Endothelial cell of hepatic sinusoid (primary cell): ENCODE measurements around the gene ARHGEF16.

Experiments used
- in situ Hi-C: cut with HindIII; loops from 2 replicates; pipeline ENCODE4 v1.10.0; 2017; ENCODE audit warnings: low sequenced_read_pairs

ARHGEF16 gene

DNA sequence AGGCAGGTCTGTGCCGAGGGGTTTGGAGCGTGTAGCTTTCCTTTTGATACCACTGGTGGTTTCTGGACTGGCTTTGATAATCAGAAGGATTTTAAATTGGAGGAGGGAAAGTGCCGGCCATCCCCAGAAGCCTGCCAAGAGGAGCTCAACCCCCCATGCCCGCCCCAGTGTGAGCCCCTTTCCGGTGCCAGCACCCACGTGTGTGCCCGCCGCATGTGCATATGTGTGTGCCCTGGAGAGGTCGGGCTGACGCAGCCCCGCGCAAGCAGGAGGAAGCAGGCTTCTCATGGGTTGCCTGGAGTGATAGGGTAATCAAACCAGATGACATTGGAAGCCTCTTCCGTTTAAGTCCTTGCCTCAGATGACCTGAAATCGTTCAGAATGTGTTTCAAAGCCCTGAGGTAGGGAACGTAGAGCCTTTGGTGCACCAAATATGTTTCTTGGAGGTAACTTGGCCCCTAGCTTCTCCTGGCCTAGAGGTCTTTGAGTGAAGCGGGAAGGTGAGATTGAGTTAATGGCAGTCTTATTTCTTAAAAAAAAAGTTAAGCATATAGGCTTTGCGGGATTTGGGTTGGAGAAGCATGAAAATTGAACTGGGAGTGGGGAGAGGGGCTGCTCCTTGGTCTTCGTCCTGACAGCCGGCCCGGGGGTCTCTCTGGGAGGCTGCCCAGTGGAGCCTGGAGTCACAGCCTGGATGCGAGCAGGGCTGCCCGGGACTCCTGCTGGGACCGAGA is 34.1 kb upstream of the ARHGEF16 start:
- in situ Hi-C loops = loop anchor here (5.0 to 10.0 kb wide), 4 partner anchors 57 to 996 kb away; no protein-coding TSS in a partner anchor

DNA sequence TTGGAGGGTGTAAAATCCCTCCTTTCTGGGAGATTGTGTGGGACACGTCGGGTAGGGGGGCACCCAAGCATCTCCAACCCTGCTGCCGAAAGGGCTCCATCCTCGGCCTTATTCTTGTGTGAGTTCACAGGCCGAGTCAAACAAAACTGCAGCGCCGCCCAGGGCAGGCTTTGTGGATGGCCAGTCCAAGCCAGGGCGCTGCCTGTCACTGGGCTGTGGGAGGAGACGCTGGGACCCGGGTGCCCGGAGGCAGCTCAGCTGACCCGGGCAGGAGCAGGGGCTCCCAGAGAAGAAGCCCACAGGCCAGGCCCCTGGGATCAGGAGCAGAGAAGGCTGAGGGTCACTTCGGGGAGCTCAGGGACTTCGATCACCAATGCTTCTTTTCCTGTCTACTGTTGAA is 31.8 kb upstream of the ARHGEF16 start:
- in situ Hi-C loops = loop anchor here (5.0 to 10.0 kb wide), 4 partner anchors 55 to 998 kb away; no protein-coding TSS in a partner anchor

DNA sequence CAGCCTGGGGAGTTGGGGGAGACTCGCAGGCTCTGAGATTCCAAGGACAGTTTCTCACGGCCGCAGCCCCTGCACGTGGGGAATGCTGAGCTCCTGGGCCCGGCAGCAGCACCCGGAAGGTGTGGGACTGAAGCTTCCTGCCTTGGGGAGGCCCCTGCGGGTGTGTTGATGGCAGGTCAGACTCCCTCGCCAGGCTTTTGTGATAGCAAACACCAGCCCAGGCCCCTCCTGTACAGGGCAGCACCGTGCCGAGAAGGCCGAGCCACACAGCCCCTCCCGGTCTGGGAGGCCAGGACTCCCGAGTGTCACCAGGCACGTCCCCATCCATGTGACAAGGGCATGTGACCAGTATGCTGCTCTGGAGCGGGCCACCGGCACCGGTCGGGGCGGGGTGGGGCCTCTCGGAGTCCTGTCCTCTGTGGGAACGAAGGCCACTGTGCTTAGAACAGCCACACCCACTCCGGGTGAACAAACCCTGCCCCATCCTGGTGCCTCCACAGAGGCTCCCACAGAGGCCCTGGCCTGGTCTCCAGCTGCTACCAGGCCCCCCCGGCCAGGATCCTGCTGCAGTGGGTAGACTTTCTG is 31.1 kb upstream of the ARHGEF16 start:
- in situ Hi-C loops = loop anchor here (5.0 to 10.0 kb wide), 4 partner anchors 54 to 999 kb away; no protein-coding TSS in a partner anchor

- in situ Hi-C loops = loop anchor here (5.0 to 10.0 kb wide), 4 partner anchors 53 to 999 kb away; no protein-coding TSS in a partner anchor
These were observed 30.4 kb upstream of the ARHGEF16 start for GRCh38 chr1:3423896-3424611.

GRCh38 chr1:3425486-3426215 is 28.8 kb upstream of the ARHGEF16 start:
- in situ Hi-C loops = loop anchor here (10.0 kb wide), 2 partner anchors 541 to 1001 kb away; no protein-coding TSS in a partner anchor

DNA sequence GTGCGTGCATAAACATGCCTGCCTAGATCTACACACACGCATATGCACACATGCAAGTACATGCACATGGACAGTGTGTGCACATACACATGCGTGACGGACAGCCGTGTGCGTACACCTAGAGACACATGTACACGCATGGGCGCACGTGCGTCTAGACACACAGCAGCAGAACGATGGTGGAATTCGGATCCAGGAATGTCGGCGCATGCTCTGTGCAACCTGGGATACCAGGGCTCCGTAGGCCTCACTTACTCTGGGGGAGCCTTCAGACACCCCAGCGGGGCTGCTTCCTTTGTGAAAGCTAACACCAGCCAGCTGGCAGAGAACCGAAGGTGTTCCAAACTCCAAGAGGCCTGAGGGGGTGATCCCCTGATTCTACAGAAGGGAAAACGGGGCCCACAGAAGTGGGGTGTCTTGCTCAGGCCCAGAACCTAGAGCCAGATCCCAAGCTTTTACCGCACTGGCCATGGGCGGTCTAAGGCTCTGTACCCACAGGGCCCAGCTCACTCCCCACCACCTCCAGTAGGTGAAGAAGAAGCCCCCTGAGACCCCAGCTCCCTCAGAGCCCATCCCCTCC is 27.4 kb upstream of the ARHGEF16 start:
- in situ Hi-C loops = loop anchor here (10.0 kb wide), 2 partner anchors 542 to 1002 kb away; no protein-coding TSS in a partner anchor

DNA sequence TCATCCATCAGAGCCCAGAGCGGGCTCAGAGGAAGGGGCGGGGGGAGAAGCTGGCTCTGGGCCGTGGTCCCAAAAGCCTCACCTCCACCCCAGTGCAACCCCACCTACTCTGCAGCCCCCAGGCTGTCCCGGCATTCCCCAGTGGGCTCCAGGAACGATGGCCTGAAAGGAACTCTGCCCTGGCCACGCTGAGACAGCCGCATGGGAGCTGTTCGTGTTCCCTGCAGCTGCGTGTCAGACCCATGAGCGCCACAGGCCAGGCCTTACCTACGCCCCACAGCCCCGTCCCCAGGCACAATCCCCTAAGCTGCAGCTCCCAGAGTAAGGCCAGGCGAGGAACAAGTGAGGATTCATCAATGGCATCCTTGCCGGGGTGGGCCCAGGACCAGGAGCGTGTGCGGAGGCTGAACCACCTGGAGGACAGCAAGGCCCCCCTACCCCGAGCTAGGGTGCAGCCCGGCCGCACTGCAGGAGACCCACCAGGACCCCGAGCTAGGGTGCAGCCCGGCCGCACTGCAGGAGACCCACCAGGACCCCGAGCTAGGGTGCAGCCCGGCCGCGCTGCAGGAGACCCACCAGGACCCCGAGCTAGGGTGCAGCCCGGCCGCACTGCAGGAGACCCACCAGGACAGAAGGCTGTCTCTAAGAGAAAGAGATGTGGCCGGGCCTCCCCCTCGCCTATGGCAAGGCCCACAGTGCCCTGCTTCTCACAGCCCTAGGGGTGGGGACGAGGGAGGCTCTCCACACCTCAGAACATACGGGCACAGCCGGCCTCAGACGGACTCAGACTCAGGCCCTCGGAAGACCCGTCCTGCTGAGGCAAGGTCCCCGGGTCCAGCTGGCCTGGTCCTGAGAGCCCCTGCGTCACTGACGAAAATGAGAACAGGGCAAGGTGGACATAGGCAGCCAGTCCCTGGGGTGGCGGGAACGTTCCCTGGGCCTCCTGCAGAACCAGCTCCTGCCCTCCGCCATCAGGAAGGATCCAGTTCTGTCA is 26.5 kb upstream of the ARHGEF16 start:
- in situ Hi-C loops = loop anchor here (10.0 kb wide), 2 partner anchors 543 to 1003 kb away; no protein-coding TSS in a partner anchor

GRCh38 chr1:3428899-3429298 is 25.6 kb upstream of the ARHGEF16 start:
- in situ Hi-C loops = loop anchor here (10.0 kb wide), 2 partner anchors 544 to 1004 kb away; no protein-coding TSS in a partner anchor

- in situ Hi-C loops = loop anchor here (10.0 kb wide), 2 partner anchors 545 to 1005 kb away; no protein-coding TSS in a partner anchor
These were observed 25.1 kb upstream of the ARHGEF16 start for GRCh38 chr1:3429320-3429719.

- in situ Hi-C loops = loop anchor here (10.0 kb wide), 2 partner anchors 545 to 1005 kb away; no protein-coding TSS in a partner anchor
These were observed 24.7 kb upstream of the ARHGEF16 start for GRCh38 chr1:3429766-3430165.

GRCh38 chr1:3430406-3430805 is 24.1 kb upstream of the ARHGEF16 start:
- in situ Hi-C loops = no loop called here

- in situ Hi-C loops = no loop called here
These were observed 23.6 kb upstream of the ARHGEF16 start for GRCh38 chr1:3430820-3431219.

GRCh38 chr1:3431266-3431665 is 23.2 kb upstream of the ARHGEF16 start:
- in situ Hi-C loops = no loop called here

GRCh38 chr1:3431686-3432085 is 22.8 kb upstream of the ARHGEF16 start:
- in situ Hi-C loops = no loop called here

DNA sequence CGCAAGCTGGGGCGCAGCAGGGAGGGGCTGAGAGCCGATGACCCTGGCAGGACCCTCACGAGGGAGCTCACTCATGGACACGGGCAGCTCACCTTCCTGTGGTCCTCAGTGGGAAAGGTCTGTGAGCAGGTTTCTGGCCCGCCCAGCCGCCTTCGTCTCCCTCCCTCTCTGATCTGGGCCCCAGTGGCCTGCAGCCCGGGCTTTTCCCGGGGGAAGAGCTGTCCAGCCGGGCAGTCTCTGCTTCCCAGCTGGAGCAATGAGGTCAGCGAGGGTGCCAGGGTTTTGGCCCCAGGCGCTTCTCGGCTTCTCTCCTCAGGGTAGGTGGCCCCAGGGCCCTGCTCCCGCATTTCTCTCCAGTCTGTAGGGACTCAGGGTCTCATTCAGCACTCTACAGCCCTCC is 22.2 kb upstream of the ARHGEF16 start:
- in situ Hi-C loops = no loop called here

DNA sequence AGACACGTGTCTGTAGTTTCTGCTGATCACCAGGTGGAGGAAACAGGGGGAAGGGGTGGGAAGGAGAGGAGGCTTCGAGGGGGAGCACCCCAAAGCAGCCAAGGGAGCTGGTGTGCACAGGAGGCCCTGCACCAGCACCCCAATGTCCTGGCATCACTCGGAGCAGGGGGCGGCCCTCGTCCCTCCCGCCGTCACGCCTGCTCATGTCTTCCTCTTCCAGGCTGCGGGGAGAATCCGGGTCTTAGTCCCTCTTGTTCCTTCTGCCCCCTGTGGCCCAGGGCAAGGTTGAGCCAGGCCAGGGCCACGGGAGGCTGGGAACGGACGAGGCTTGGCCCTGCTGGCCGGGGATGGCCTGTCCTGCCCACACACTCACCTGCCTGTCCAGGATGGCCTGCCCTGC is 21.4 kb upstream of the ARHGEF16 start:
- in situ Hi-C loops = no loop called here

GRCh38 chr1:3433596-3434320 is 20.7 kb upstream of the ARHGEF16 start:
- in situ Hi-C loops = no loop called here

GRCh38 chr1:3434406-3435110 is 19.9 kb upstream of the ARHGEF16 start:
- in situ Hi-C loops = no loop called here
